Measurements from ENCODE around the gene PHYHD1. TPM values are rescaled to one million over a fixed set of nuclear protein-coding genes. Genes with fewer than 3 reads are reported as not detected.
"Not testable (repeated sequence)": the region's sequence is repeated elsewhere in the genome, so short reads cannot be mapped to it uniquely, and the experiment has no call there.

PHYHD1 gene
- total RNA-seq, 4 donors from 2014 or later: 9.6 to 27.1 (median 25.4) TPM

DNA sequence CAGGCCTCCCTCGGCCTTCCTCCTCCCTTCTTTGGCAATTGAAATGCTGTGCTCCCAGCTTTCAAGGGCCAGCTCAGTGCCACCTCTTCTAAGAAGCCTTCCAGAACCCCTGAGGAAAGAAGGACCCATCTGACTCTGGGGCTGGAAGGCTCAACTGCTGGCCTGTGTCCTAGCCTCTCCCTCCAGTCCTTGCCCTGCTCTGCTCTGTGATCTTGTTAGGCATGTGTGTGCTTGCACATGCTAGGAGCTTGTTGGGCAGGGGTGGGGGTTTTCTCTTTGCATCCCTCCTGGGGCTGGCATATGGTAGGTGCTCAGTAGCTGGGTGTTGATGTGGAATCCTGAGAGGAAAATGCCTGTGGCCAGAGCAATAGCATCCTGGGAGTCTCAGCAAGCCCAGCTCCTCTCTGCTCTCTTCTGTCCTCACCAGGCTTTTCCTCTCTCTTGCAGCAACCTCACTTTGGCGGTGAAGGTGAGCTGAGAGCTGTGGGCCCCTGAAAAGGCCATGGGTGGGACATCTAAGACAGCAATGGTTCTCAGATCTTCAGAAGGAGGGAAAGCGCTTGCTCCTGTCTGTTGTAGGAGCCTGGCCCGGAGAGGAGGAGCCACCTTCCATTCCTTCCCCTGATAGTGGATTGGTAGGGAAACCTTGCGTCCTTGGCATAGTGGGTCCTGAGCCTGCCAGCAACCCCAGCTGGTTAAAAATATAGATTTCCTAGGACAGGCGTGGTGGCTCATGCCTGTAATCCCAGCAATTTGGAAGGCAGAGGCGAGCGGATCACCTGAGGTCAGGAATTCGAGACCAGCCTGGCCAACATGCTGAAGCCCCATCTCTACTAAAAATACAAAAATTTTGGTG, 16.8 kb downstream of the PHYHD1 start:
- Histone ChIP-seq H3K4me3 (no peak overlapping the region), H3K27me3 (no peaks in the 10 kb centered on the region), H3K36me3 (peaks cover 0 to 56% of the 10 kb centered on the region in 2 donors), H3K4me1 (peaks cover 0 to 24% (median 0%) of the 10 kb centered on the region in 3 donors), H3K9me3 (no peaks in the 10 kb centered on the region), H3K27ac (no peak overlapping the region)
- 93 to 100% methylated on average over 1 to 2 of the region's 9 CpGs for WGBS, 2 donors (ENCODE audit: low coverage in 1 of 2)
- TF ChIP-seq, protein P1, sequence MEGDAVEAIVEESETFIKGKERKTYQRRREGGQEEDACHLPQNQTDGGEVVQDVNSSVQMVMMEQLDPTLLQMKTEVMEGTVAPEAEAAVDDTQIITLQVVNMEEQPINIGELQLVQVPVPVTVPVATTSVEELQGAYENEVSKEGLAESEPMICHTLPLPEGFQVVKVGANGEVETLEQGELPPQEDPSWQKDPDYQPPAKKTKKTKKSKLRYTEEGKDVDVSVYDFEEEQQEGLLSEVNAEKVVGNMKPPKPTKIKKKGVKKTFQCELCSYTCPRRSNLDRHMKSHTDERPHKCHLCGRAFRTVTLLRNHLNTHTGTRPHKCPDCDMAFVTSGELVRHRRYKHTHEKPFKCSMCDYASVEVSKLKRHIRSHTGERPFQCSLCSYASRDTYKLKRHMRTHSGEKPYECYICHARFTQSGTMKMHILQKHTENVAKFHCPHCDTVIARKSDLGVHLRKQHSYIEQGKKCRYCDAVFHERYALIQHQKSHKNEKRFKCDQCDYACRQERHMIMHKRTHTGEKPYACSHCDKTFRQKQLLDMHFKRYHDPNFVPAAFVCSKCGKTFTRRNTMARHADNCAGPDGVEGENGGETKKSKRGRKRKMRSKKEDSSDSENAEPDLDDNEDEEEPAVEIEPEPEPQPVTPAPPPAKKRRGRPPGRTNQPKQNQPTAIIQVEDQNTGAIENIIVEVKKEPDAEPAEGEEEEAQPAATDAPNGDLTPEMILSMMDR (IDR thresholded peaks at IDR 0.05): no peak
- TF ChIP-seq EP300 (IDR thresholded peaks at IDR 0.05): no peak
- TF ChIP-seq POLR2AphosphoS5 (IDR thresholded peaks at IDR 0.05): no peak
- no peak for TF ChIP-seq POLR2A (IDR thresholded peaks at IDR 0.05)
- ATAC-seq: no peak

DNA sequence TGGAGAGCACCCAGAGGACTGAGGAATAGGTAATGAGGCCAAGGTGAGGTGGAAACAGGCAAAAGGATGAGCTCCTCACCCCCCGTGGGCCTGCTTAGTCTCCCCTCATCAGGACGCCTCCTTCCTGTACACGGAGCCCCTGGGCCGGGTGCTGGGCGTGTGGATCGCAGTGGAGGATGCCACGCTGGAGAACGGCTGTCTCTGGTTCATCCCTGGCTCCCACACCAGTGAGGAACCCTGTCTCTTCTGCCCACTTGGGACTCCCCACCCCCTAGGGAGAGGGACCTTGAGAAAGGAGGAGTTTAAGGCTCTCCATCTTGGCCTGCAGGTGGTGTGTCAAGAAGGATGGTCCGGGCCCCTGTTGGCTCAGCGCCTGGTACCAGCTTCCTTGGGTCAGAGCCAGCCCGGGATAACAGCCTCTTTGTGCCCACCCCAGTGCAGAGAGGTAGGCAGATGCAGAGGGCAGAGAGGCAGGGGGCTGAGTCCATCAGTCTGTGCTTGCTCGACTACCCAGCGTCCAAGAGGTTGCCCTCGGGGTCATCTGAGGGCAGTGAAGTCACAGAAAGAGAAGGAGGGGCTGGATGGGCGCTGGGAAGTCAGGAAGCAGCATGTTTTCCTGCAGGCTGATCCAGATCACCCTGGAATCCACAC, 19.6 kb downstream of the PHYHD1 start:
- 48 to 62% methylated on average over 4 to 7 of the region's 15 CpGs for WGBS, 2 donors (ENCODE audit: low coverage in 1 of 2)

DNA sequence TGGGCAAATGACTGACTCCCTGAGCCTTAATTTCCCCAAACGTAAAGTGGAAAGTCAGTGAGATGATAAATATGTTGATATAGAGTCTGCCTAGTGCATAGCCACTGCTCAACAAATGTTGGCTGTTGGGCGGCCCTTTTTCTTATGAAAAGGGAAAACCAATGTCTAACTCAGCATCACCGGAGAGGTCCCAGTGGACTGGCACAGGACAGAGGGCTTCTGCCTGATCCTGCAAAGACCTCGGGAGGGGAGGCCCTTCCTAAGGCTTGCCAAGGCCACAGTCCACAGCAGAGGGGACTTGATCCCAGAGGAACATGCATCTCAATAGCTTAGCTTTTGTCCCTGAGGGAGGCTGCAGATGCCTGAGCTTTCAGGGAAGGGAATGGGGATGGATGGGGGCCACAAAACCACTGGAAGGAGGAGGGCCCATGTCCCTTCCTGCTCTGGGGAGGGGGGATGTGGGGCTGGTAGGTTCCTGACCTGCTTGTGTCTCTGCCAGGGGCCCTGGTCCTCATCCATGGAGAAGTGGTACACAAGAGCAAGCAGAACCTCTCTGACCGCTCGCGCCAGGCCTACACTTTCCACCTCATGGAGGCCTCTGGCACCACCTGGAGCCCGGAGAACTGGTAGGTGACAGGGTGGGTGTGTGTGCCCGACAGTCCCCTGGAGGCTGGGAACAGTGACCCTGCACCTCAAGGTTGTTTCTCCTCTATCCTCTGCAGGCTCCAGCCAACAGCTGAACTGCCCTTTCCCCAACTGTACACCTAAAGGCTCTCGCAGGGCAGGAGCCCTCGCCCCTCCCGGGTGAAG, 20.4 kb downstream of the PHYHD1 start:
- Histone ChIP-seq H3K9me3 (no peaks in the 10 kb centered on the region), H3K27ac (peak overlapping the region in 3 of 4 donors; percentile 10 to 42 (median 41)), H3K27me3 (no peaks in the 10 kb centered on the region), H3K4me3 (no peak overlapping the region), H3K36me3 (peaks cover 0 to 63% of the 10 kb centered on the region in 2 donors), H3K4me1 (peaks cover 0 to 57% (median 2%) of the 10 kb centered on the region in 3 donors)
- ATAC-seq: no peak
- TF ChIP-seq EP300 (IDR thresholded peaks at IDR 0.05): no peak
- WGBS, 2 donors (ENCODE audit: low coverage in 1 of 2): 68 to 100% methylated on average over 1 to 3 of the region's 12 CpGs

More for the DNA sequence above, 19.6 kb downstream of the PHYHD1 start:
- Histone ChIP-seq H3K4me1 (peaks cover 0 to 49% (median 0%) of the 10 kb centered on the region in 3 donors), H3K27me3 (no peaks in the 10 kb centered on the region), H3K9me3 (no peaks in the 10 kb centered on the region), H3K27ac (peak overlapping the region in 3 of 4 donors; percentile 2 to 42 (median 10)), H3K4me3 (no peak overlapping the region), H3K36me3 (peaks cover 0 to 63% of the 10 kb centered on the region in 2 donors)
- ATAC-seq: peak; percentile 35
- TF ChIP-seq EP300 (IDR thresholded peaks at IDR 0.05) (no peak), POLR2A (IDR thresholded peaks at IDR 0.05) (no peak), POLR2AphosphoS5 (IDR thresholded peaks at IDR 0.05) (no peak)
- TF ChIP-seq, protein P1 (IDR thresholded peaks at IDR 0.05): no peak

DNA sequence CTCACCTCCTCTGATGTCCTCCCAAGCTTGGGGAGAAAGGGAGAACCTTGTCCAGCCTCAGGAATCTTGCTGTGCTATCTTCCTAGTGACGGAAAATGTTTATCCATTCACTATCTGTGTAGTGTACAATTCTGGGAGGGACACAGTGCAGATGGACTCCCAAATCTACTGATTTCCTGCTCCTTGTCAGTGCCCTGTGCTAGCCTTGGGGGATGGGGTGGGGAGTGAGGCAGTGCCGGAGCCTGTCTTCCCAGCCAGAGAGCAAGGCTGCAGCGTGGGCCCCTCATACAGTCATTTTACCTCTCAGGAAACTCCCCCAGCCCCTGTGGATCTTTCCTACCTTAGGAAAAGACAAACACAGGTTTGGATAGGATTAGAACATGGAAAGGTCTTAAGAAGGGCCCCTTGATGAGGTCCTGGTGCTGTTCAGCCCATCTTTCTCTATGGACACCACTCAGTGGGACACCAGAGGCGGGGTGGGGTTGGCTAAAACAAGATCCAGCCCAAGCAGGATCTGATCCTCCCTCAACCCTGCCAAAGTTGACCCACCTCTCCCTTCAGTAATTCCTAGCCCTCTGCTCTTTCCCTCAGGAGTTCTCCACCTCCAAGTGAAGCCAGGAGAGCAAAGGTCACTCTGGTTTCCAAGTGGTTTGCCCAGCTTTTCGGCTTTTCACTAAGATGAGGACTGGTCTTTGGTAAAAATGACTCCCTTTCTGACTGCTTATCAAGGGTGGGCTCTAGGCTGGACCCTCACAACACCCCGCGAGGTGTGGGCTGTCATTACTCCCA, 23.2 kb downstream of the PHYHD1 start:
- H3K27ac ChIP-seq: peak overlapping the region in 1 of 4 donors; percentile 33
- H3K9me3 ChIP-seq: no peaks in the 10 kb centered on the region
- H3K27me3 ChIP-seq: no peaks in the 10 kb centered on the region
- TF ChIP-seq, protein P1 (IDR thresholded peaks at IDR 0.05): no peak
- no peak for TF ChIP-seq POLR2AphosphoS5 (IDR thresholded peaks at IDR 0.05)
- TF ChIP-seq POLR2A (IDR thresholded peaks at IDR 0.05): no peak
- TF ChIP-seq EP300 (IDR thresholded peaks at IDR 0.05): no peak
- WGBS, 2 donors (ENCODE audit: low coverage in 1 of 2): 60 to 73% methylated on average over 1 to 5 of the region's 7 CpGs
- ATAC-seq: no peak
- peaks cover 0 to 55% of the 10 kb centered on the region in 2 donors for H3K36me3 ChIP-seq
- peaks cover 0 to 75% (median 13%) of the 10 kb centered on the region in 3 donors for H3K4me1 ChIP-seq
- no peak overlapping the region for H3K4me3 ChIP-seq

DNA sequence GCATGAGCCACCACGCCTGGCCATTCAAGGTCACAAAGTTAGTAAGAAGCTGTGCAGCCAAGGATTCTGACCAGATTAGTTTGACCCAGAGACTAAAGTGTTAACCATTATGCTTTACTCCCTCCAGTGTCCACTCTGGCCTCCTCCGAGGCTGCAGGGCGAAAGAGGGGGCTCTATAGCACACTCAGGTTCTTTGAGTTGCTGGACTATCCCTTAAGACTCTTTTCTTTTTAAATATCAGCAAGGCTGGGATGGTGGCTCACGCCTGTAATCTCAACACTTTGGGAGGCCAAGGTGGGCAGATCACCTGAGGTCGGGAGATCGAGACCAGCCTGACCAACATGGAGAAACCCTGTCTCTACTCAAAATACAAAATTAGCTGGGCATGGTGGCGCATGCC, 24.2 kb downstream of the PHYHD1 start:
- H3K27ac ChIP-seq, ATAC-seq, H3K4me3 ChIP-seq, H3K9me3 ChIP-seq, H3K27me3 ChIP-seq: not testable (repeated sequence)
- Histone ChIP-seq H3K4me1 (peaks cover 0 to 77% (median 13%) of the 10 kb centered on the region in 3 donors), H3K36me3 (peaks cover 0 to 55% of the 10 kb centered on the region in 2 donors)
- WGBS, 2 donors (ENCODE audit: low coverage in 1 of 2): 100% methylated on average over 1 of the region's 7 CpGs; no CpG with 5 or more reads in 1 of the 2 donors
